HepG2 (cell line): ENCODE data around the gene TMEM9. TPM values are rescaled to one million over a fixed set of nuclear protein-coding genes. Genes with fewer than 3 reads are reported as not detected.
A peak's percentile ranks its signal among the peaks of the same experiment; 100 is the strongest.

Experiments
- CHD4 ChIP-seq: fragments of 200-600 bp; sonication (generic); IDR thresholded peaks from 2 replicates; pipeline ENCODE4 v1.7.0; 2017; ENCODE audit warnings: mild to moderate bottlenecking, low read length, borderline replicate concordance
- FOXP1 ChIP-seq, 2 experiments: fragments of 450-650 bp in 1 of 2; IDR thresholded peaks; 2 replicates each; pipeline ENCODE4 v1.6.1; 2017 to 2018; ENCODE audit warnings: antibody characterized with exemption in 1 of 2
- KLF11 ChIP-seq: IDR thresholded peaks from 2 replicates; pipeline ENCODE4 v1.6.1; 2016; ENCODE audit warnings: missing compliant biosample characterization
- MEIS2 ChIP-seq: sonication (generic); formaldehyde crosslinking; IDR thresholded peaks from 2 replicates; pipeline ENCODE4 v1.9.0; 2021; ENCODE audit warnings: mild to moderate bottlenecking, missing genetic modification reagents
- MIER2 ChIP-seq: IDR thresholded peaks from 2 replicates; pipeline ENCODE4 v1.6.1; 2016; ENCODE audit warnings: missing biosample characterization, missing genetic modification reagents
- TMF1 ChIP-seq: sonication (generic); formaldehyde crosslinking; IDR thresholded peaks from 2 replicates; pipeline ENCODE4 v1.8.1; 2022; ENCODE audit warnings: low read depth, missing genetic modification reagents
- ZBTB7A ChIP-seq: sonication (generic); formaldehyde crosslinking; IDR thresholded peaks from 2 replicates; pipeline ENCODE4 v1.8.0; 2022; ENCODE audit warnings: mild to moderate bottlenecking, missing genetic modification reagents
- ZFP41 ChIP-seq: sonication (generic); formaldehyde crosslinking; IDR thresholded peaks from 2 replicates; pipeline ENCODE4 v1.4.0; 2020; ENCODE audit warnings: mild to moderate bottlenecking, missing genetic modification reagents, borderline replicate concordance
- ZNF207 ChIP-seq: fragments of 450-650 bp; IDR thresholded peaks from 2 replicates; pipeline ENCODE4 v1.6.1; 2016; ENCODE audit warnings: antibody characterized with exemption, borderline replicate concordance
- ZNF350 ChIP-seq: sonication (generic); formaldehyde crosslinking; IDR thresholded peaks from 2 replicates; pipeline ENCODE4 v1.4.0; 2020; ENCODE audit warnings: mild to moderate bottlenecking, low read depth, missing genetic modification reagents, borderline replicate concordance
- ZNF468 ChIP-seq: sonication (generic); formaldehyde crosslinking; IDR thresholded peaks from 2 replicates; pipeline ENCODE4 v1.8.0; 2022; ENCODE audit warnings: mild to moderate bottlenecking, moderate library complexity, missing genetic modification reagents
- ZNF563 ChIP-seq: sonication (generic); formaldehyde crosslinking; IDR thresholded peaks from 2 replicates; pipeline ENCODE4 v1.8.0; 2022; ENCODE audit warnings: mild to moderate bottlenecking, moderate library complexity, missing genetic modification reagents
- ZNF781 ChIP-seq: sonication (generic); formaldehyde crosslinking; IDR thresholded peaks from 2 replicates; pipeline ENCODE4 v1.5.1; 2020; ENCODE audit warnings: borderline replicate concordance, mild to moderate bottlenecking, missing genetic modification reagents; ENCODE audit errors: not compliant biosample characterization
- ZNF891 ChIP-seq: sonication (generic); formaldehyde crosslinking; IDR thresholded peaks from 2 replicates; pipeline ENCODE4 v1.5.0; 2020; ENCODE audit warnings: mild to moderate bottlenecking, missing genetic modification reagents
- polyA plus RNA-seq, 8 experiments: library from polyadenylated mRNA; depleted of rRNA in 3 of 8; stranded (reverse) in 7 of 8; unstranded in 1 of 8; fragments of >200 nt; fragmentation: Illumina TruSeq in 4 of 8; extraction: Trizol in 4 of 8; gene quantifications; 2 replicates each; pipeline versions ENCODE4 v1.2.1 to v1.2.3, GENCODE V29; 2011 to 2016; ENCODE audit warnings: low read depth in 4 of 8, missing spikeins in 1 of 8, mixed read lengths in 1 of 8; ENCODE audit not compliant: insufficient read depth in 1 of 8
- total RNA-seq, 5 experiments: library from RNA; depleted of rRNA; stranded (reverse); fragments of >200 nt; fragmentation: Illumina TruSeq; extraction: Trizol; gene quantifications; 2 replicates each; pipeline ENCODE4 v1.2.3, GENCODE V29; 2016; ENCODE audit warnings: low read depth in 1 of 5
- TF ChIP-seq, protein P1 (sequence below): sonication (generic); formaldehyde crosslinking; IDR thresholded peaks from 2 replicates; pipeline ENCODE4 v1.4.0; 2020; ENCODE audit warnings: missing genetic modification reagents
- TF ChIP-seq, protein P2 (sequence below): IDR thresholded peaks from 2 replicates; pipeline ENCODE4 v1.6.1; 2016; ENCODE audit warnings: low read depth, borderline replicate concordance
- TF ChIP-seq, protein P3 (sequence below), 2 experiments: sonication (generic) in 1 of 2; formaldehyde crosslinking in 1 of 2; IDR thresholded peaks; 2 replicates each; pipeline versions ENCODE4 v1.5.1 to v1.6.1; 2011 to 2020; ENCODE audit warnings: borderline replicate concordance in 1 of 2, low read depth in 1 of 2, low read length in 1 of 2, mild to moderate bottlenecking in 1 of 2, missing genetic modification reagents in 1 of 2, moderate library complexity in 1 of 2
- TF ChIP-seq, protein P4 (sequence below): IDR thresholded peaks from 2 replicates; pipeline ENCODE4 v1.6.1; 2016; ENCODE audit warnings: missing compliant biosample characterization, missing genetic modification reagents, borderline replicate concordance
- TF ChIP-seq, protein P5 (sequence below): sonication (generic); formaldehyde crosslinking; IDR thresholded peaks from 2 replicates; pipeline ENCODE4 v1.4.0; 2020; ENCODE audit warnings: mild to moderate bottlenecking, missing genetic modification reagents

TMEM9 gene
- total and polyA plus RNA-seq, 2 of the 13 experiments (the other 11 are each of a cell fraction or from before 2014, with no cell fraction given) = 60.9 to 102 TPM

DNA sequence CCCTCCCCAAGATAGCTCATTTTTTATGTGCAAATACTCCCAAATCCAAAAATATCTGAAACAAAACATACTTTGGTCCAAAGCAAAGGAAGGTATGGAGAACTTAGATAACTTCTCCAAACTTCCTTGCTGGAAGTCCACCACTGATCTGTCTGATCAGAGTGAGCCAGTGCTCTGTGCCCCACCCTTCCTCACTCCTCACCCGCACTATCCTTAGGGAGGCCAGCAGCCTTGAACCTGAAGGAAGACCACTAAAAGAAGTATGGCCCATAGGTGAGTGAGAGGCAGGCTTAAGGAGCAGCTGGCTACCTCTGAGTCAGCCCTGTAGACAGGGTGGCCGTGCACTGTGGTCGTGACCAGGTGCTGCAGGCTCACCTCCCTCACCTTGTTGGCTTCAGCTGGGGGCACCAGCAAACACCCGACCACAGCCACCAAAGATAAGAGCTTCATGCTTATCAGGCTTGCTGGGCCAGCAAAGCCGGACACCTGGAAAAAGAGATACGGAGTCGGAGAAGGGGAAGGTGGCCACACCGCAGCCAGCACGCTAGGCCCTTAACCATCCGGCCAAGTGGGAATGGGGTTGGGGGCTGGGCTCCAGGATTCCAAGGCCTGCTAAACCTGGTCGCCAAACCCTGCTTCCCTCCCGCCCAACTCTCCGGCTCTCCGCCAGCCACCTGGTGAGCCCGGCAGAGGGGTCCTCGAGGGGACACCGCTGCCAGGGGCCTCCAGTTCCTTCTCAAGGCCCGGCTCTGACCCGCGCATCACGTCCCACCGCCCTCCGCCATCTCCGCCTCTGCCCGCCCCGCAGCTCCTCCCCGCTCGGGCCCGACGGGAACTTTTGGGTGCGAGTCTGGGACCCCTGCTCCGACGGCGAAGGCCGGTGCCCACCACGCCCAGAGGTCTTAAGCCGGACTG lies 543 bp downstream of the TMEM9 start (continued):
- TF ChIP-seq, protein P1, sequence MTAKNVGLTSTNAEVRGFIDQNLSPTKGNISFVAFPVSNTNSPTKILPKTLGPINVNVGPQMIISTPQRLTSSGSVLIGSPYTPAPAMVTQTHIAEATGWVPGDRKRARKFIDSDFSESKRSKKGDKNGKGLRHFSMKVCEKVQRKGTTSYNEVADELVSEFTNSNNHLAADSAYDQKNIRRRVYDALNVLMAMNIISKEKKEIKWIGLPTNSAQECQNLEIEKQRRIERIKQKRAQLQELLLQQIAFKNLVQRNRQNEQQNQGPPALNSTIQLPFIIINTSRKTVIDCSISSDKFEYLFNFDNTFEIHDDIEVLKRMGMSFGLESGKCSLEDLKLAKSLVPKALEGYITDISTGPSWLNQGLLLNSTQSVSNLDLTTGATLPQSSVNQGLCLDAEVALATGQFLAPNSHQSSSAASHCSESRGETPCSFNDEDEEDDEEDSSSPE = 0 out of 2 replicates have a peak, but pooled peaks have one; percentile 1
- no peak for TF ChIP-seq ZNF781 (CRISPR knock-in tag)
- 0 out of 2 replicates have a peak, but pooled peaks have one; percentile 3 for TF ChIP-seq ZNF350
- TF ChIP-seq ZNF207 = no peak
- TF ChIP-seq, protein P2, sequence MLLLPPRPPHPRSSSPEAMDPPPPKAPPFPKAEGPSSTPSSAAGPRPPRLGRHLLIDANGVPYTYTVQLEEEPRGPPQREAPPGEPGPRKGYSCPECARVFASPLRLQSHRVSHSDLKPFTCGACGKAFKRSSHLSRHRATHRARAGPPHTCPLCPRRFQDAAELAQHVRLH = 0 out of 2 replicates have a peak, but pooled peaks have one; percentile 18
- no peak; the same call in 1 of the 2 replicates for TF ChIP-seq ZNF891 (CRISPR knock-in tag)
- no peak for TF ChIP-seq MEIS2 (CRISPR knock-in tag)
- TF ChIP-seq TMF1 (CRISPR knock-in tag) = no peak
- TF ChIP-seq CHD4 = no peak
- TF ChIP-seq, protein P3, sequence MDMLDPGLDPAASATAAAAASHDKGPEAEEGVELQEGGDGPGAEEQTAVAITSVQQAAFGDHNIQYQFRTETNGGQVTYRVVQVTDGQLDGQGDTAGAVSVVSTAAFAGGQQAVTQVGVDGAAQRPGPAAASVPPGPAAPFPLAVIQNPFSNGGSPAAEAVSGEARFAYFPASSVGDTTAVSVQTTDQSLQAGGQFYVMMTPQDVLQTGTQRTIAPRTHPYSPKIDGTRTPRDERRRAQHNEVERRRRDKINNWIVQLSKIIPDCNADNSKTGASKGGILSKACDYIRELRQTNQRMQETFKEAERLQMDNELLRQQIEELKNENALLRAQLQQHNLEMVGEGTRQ (IDR thresholded peaks at IDR 0.05; ENCODE audit: low read depth, low read length) = no peak
- TF ChIP-seq, protein P3 (CRISPR knock-in tag; IDR thresholded peaks at IDR 0.05; ENCODE audit: borderline replicate concordance) = no peak
- no peak for TF ChIP-seq MIER2
- TF ChIP-seq, protein P4, sequence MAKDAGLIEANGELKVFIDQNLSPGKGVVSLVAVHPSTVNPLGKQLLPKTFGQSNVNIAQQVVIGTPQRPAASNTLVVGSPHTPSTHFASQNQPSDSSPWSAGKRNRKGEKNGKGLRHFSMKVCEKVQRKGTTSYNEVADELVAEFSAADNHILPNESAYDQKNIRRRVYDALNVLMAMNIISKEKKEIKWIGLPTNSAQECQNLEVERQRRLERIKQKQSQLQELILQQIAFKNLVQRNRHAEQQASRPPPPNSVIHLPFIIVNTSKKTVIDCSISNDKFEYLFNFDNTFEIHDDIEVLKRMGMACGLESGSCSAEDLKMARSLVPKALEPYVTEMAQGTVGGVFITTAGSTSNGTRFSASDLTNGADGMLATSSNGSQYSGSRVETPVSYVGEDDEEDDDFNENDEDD (CRISPR knock-in tag) = no peak
- no peak for TF ChIP-seq FOXP1 (IDR thresholded peaks at IDR 0.05)
- TF ChIP-seq FOXP1 (CRISPR knock-in tag; IDR thresholded peaks at IDR 0.05) = no peak
- TF ChIP-seq ZNF468 (CRISPR knock-in tag) = no peak
- TF ChIP-seq, protein P5, sequence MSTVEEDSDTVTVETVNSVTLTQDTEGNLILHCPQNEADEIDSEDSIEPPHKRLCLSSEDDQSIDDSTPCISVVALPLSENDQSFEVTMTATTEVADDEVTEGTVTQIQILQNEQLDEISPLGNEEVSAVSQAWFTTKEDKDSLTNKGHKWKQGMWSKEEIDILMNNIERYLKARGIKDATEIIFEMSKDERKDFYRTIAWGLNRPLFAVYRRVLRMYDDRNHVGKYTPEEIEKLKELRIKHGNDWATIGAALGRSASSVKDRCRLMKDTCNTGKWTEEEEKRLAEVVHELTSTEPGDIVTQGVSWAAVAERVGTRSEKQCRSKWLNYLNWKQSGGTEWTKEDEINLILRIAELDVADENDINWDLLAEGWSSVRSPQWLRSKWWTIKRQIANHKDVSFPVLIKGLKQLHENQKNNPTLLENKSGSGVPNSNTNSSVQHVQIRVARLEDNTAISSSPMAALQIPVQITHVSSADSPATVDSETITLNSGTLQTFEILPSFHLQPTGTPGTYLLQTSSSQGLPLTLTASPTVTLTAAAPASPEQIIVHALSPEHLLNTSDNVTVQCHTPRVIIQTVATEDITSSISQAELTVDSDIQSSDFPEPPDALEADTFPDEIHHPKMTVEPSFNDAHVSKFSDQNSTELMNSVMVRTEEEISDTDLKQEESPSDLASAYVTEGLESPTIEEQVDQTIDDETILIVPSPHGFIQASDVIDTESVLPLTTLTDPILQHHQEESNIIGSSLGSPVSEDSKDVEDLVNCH = no peak
- TF ChIP-seq ZNF563 (CRISPR knock-in tag) = no peak
- peak; percentile 38; the same call in 1 of the 2 replicates for TF ChIP-seq ZBTB7A
- no peak for TF ChIP-seq ZFP41 (CRISPR knock-in tag)
- no peak for TF ChIP-seq KLF11 (CRISPR knock-in tag)
